CD4-positive, alpha-beta T cell treated with Interleukin-6 at 100 ng/mL for 8 hours (primary cell): ENCODE measurements around the gene SIX2.
"Not testable (repeated sequence)": the region's sequence is repeated elsewhere in the genome, so short reads cannot be mapped to it uniquely, and the experiment has no call there.

Experiments
- DNase-seq: peaks from one replicate; pipeline ENCODE4 v3.0.0-alpha.2; 2020; ENCODE audit warnings: mixed read lengths, low spot score

The SIX2 gene

DNA sequence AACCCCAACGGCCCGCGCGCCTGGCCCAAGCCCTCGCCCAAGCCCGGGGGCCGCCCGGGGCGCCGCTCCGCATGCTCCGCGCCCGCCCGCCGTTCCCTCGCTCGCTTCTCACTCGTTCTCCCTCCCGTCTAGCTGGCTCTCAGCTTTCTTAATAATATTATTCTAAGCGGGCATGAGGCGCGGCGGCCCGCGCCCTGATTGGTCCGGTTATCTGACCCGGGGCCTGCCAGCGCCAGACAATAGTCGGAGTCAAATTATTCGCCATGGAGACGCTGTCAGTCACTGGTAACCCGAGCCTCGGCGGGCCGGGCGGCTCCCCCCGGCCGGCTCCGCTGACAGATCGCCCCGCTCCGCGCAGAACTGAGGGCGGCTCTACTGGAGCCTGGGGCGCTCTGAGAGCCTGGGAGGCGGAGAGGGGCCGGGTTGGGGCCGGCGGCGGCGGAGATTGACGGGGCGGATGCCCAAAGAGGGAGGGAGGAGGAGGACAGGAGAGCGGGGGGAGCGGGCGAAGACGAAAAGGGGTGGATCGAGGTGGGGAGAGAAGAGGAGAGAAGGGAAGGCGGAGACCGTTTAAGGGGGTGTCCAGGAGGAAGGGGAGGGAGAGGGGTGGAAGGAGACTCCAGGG is at the start of gene SIX2:
SIX2 (minus strand) TSS at position 150 of the 625 bp plus-strand sequence. CDS start 342 bp downstream, outside the sequence.
- DNase-seq = no peak

DNA sequence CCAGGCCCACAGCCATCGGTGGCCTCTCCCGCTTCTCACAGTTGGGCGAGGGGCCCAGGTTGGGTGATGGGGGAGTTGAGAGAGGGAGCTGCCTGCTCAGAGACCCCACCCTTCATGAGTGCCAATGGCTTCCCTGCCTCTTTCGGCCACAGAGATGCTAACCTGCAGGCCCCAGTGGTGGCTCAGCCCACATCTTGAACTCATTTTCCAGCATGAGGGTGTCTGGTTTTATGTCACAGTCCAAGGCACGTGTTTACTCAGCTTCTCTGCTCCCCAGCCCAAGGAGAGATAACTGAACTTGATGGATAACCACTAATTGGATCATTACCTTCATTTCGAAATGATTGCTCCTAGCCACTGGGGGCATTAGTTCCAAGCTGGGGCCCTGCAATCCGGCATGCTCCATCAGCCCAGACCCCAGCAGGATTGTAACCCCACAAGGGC is 45.9 kb upstream of the SIX2 start:
- no peak for DNase-seq

DNA sequence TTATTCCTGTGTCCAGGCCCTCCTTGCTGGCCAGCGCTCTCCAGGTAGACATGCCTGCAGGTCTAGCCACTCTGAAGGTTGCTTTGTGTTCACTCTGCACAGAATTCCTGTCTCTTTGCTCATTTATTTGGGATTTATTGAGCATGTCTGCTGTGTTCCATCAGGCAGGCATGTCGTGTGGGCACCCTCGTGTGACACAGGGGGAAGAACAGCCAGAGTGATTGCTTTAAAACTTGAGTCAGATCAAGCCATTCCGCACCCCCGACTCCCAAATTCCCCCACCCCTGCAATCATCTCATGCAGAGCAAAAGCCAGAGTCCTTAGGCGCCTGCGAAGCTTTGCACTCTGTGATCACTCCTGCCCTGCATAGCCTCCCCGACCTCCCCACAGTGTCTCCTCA is 44.7 kb upstream of the SIX2 start:
- no peak for DNase-seq

DNA sequence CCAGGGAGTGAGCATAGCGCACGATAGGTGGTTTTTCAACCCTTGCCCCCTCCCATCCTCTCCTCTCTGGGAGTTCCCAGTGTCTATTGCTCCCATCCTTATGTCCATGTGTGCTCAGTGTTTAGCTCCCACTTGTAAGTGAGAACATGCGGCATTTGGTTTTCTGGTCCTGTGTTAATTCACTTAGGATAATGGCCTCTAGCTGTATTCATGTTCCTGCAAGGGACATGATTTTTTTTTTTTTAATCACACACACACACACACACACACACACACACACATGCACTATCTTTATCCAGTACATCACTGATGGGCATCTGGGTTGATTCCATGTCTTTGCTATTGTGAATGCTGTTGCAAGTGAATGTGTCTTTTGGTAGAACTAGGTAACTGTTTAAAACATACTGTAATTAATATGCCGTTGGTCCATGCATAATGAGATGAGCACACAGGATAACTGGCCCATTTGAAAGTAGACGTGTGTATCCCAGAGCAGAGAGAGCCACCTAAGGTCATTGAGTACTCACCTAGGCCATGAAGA is 43.2 kb upstream of the SIX2 start:
- no peak for DNase-seq

DNA sequence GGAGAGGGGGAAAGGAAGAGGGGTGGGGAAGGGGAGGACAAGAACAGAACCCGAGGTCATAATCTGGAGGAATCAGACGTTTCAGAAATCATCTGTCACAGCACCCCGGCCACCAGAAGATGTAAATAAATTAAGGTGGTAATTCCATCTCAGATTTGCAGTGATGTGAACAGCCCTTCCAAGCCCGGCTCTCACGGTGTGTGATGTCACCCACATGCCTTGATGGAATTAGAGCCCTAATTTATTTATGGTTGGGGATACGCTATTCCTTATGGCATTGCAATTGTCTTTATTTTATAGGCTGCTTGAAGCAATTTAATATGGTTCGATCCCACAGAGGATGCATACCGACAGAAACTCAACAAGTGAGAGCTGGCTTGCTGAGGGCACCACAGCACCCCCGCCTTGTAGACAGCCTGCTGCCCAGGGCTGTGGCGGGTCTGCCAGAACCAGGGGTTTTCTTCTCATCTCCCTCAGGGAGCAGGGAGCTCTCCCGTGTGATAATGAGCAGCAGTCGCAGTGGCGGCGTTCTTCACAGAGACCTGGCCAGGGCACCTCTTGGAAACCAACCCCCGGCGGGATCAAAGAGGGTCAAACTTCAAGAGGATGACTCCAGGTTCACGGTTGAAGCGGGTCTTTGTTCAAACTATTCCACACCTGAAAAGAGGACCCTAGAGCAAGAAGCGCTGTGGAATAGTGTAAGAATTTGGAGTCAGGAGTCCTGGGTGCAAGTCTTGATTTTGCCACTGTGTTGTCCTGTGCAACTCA is 40.5 kb upstream of the SIX2 start:
- no peak for DNase-seq

DNA sequence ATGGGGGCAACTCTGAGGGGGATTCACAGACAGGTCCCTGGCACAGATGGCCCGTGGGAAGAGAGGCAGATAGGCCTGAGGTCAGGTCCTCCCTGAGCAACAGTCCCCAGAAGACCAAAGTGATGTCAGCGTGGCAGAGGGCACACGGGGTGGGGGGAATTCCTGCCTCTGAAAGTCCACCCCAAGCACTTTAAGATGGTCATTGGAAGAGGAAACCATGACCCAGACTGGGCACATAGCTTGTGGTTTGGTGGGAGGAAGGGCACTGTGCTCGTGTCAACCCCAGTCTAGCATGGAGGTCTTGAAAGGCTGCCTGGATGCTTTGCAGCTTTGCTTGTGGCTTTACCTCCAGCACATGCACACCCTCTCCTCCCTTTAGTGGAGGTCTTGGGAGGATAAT is 38.0 kb upstream of the SIX2 start:
- no peak for DNase-seq

DNA sequence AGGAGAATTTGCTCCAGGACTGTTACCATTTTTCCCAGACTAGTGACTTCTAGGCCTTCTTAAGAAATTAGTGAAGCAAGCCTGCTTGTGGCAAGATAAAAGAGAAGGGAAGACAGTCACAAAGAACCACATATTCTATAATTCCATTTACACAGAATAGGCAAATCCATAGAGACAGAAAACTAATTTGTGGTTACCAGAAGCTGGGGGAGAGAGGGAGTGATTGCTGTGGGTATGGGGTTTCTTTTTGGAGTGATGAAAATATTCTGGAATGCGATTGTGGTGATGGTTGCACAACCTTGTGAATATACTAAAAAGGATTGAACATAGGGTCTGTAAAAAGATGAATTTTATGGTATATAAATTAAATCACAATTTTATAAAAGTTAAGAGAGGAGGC is 37.5 kb upstream of the SIX2 start:
- no peak for DNase-seq

DNA sequence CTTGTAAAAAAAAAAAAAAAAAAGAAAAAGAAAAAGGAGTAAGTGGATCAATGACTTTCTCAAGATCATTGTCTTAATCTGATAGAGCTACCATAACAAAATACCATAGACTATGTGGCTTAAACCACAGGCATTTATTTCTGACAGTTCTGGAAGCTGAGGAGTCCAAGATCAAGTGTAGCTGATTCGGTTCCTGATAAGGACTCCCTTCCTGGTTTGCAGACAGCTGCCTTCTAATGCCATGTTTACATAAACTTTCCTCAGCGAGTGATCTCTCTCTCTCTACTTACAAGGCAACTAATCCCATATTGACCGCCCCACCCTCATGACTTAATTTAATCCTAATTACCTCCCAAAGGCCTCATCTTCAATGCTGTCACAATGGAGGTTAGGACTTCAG is 36.5 kb upstream of the SIX2 start:
- DNase-seq = no peak

DNA sequence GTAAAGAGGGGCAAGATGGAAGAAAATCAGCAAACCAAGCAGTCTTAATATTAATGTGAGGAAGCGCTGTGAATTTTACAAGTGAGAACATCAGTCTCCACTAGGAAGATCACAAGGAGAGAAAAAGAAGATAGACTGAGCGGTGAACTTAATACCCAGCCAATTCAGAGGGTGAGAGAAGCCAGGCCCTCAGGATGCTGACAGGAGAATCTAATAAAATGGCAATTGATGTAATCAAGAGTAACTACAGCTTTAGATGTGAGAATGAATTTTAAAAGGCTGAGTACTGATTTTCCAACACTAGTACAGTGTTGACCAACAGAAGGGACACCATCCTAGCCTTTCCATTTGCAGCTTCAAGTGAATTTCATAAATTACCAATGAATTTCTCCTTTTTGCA is 35.7 kb upstream of the SIX2 start:
- no peak for DNase-seq

DNA sequence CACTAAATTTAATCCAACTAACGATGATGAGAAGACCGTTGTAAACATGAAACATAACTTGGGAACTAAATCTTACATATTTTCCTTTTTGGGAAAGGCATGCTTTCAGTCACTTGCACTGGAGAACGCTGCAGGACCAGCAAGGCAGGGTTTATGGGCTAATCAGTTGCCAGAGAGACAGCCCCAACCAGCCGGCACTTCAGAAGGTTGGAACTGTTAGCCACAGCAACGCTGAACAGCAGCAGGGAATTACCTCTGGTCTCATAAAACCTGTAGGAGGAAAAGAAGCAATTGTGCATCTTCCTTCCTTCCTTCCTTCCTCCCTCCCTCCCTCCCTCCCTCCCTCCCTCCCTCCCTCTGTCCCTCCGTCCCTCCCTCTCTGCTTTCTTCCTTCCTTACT is 33.9 kb upstream of the SIX2 start:
- DNase-seq = no peak

DNA sequence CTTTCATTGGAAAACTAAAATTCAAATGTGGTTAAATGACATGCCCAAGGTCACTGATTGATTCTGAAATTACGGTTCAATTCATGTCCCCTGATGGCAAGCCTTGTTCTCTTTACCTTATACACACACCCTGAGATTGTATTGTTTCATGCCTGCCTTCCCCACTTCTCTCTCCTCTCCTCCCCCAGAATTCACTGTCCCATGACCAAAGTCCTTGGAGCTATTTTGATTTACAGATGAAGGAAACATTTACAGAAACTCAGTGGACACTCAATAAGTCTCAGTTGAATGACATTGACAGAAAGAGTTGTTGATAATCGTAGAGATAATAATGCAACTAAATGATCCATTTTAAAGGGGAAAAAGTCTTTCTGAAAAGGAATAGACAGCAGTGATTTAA is 33.1 kb upstream of the SIX2 start:
- DNase-seq = no peak

DNA sequence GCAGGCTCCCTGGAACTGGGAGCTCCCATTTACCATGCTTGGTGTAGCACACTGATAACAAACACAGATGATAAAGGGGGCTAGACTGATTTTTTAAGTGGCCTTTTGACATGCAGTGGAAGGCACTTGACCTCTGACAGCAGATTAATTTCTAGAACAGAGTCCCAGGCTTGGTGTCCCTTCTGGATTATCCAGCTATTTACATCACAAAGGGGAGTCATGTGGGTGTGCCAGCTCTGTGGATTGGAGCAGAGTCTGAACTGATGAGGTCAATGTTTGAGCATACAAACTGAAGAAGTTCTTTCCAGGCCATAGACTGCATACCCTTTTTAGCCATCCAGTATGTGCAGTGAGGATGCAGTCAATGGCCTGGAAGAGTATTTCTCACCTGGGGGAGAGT is 31.5 kb upstream of the SIX2 start:
- DNase-seq = no peak

DNA sequence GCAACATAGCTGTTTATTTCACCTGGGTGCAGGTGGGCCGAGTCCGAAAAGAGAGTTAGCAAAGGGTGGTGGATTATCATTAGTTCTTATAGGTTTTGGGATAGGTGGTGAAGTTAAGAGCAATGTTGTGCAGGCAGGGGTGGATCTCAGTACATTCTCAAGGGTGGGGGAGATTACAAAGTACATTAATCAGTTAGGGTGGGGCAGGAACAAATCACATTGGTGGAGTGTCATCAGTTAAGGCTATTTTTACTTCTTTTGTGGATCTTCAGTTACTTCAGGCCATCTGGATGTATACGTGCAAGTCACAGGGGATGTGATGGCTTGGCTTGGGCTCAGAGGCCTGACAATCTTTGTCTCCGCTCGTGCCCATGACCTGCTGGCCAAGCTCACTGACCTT is 30.6 kb upstream of the SIX2 start:
- not testable (repeated sequence) for DNase-seq

DNA sequence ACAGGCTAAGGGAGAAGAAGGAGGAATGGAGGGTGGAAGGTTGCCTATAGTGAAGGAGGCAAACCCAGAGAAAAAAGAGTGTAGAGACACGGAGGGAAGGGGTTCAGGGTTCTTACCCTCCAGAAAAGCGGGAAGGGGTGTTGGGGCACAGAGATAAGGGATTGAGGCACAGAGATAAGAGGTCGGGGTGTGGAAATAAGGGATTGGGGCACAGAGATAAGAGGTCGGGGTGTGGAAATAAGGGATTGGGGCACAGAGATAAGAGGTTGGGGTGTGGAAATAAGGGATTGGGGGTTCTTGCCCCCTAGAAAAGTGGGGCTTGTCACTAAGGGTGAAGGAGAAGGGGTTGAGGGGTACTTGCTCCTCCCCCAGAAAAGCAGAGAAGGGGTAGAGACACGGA is 29.6 kb upstream of the SIX2 start:
- DNase-seq = not testable (repeated sequence)

DNA sequence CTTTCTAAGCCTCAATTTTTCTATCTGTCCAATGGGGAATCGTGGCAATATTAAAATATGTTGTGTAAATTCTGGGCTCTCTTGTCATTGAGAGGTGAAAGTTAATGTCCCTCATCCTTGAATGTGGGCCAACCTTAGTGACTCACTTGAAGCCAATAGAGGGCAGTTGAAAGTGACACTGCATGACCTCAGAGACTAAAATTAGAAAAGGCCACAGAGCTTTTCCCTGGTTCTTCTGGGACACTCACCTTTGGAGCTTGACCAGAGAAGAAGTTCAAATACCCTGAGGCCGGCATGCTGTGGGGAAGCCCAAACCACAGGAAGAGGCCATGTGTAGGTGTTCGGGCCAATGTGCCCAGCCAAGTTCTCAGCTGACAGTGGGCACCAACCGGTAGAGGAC is 24.1 kb upstream of the SIX2 start:
- no peak for DNase-seq

DNA sequence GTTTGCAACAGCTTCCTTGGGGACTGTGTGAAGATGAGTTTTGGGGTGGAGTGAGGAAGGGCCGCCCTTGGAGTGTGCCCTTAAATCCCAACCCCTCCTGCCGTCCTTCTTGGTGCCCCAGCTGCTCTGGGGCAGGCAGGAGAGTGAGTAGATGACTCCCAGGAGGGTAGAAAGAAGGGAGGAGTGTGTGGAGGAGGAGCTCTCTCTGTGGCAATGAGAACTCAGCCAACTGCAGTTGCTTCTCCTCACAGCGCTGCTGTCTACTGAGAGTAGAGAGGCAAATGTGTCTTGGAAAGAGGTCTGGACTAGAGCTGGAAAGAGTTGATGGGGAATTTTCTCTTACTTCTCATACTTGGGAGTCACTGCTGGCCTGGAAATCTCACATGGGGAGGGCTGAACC is 21.8 kb upstream of the SIX2 start:
- DNase-seq = no peak

DNA sequence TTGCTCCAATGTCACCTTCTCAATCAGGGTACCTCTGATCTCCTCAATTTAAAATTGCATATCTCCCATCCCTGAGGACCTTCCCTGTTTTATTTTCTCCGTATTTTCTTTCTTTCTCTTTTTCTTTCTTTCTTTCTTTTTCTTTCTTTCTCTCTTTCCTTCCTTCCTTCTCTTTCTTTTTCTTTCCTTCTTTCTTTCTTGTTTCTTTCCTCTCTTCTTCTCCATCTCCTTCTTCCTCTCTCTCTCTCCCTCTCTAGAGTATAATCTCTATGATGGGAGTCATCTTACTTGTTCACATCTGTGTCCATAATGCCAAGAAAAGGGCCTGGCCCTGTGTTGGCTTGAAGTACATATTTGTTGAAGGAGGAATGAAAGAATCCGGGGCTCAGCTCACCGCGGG is 21.3 kb upstream of the SIX2 start:
- DNase-seq = no peak

DNA sequence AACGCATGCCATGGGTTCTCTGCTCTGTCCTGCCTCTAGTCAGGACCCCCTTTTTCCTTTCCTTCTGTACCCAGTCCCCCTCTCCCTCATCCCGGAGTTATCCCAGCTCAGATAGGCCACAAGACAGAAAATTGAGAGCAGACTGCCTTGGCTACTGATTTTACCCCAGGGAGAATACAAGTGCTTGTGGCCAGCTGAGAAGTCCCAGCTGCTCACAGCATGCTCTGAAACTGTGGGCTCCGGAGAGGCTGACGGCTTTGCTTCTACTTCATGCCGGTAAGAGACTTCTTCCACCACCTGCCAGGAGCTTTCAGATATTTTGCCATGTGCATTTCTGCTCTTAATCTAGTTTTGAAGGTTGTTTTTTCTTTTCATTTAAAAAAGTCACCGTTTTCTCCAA is 20.0 kb upstream of the SIX2 start:
- DNase-seq = no peak

DNA sequence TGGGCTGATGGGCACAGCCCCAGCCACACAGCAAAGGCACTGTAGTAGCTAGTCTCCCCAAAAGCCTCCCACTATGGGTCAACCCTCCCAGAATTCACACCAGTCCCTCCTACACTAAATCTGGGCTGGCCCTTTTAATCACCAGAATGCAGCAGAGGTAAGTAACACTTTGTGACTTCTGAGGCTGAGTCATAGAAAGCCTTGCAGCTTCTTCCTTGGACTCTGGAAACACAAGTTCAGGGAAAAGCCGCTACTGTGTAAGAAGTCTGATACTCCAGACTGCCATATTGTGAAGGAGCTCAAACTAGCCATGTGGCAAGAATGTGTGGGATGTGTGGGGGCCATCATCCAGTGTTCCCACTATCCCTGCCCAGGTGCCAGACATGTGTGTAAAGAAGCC is 19.0 kb upstream of the SIX2 start:
- DNase-seq = no peak

DNA sequence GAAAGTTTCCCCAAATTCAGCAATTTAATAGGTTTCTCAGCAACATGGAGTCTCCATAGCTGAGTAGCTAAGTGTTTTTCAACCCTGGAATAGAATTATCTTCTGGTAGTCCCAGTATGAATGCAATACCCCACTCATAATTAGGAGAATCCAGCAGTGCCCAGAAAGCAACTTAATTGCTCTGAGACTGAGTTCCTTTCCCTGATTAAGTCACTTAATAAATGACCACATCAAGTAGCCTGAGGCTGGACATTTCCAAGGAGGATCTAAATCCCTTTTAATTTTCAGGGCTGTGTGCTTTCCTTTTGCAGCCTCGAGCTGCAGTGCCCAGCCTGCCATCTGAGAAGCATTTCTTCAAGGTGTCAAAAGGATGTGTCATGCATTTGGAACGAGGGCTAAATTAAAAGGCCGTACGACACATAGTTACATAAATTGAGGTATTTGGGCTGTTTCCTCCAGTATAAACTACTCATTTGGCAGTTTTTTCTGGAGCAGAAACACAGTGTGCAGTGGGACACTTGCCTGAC is 17.7 kb upstream of the SIX2 start:
- DNase-seq = no peak

DNA sequence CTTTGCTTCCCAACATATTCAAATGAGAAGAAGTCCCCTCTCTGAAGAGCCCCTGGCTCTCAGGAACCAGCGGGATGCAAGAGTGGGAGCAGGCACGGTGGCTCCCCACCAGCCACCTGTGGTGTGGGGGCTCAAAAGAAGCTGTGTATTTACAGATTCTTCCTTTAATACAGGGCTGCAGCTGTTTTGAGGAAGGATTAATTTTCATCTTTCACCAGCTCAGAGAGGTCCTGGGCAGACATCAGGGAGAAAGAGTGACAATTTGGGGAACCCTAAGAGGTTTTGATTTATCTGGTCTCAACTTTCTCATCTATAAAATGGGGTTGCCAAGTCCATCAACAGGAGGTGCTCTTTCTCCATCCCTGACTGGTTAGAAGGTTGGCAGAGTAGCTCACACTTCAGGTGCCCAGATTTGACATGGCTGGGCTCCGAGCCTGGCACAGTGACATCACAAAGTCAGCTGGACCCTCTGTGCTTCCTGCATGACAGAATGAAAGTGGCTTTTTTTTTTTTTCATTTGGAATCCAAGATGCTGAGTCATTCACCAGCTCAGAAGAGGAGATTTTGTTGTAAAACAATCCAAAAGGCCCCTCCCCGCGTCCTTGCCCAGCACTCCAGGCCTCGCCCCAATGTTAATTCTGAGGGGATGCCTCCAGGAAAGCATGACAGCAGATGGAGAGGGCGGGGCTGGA is 15.5 kb upstream of the SIX2 start:
- DNase-seq = no peak

DNA sequence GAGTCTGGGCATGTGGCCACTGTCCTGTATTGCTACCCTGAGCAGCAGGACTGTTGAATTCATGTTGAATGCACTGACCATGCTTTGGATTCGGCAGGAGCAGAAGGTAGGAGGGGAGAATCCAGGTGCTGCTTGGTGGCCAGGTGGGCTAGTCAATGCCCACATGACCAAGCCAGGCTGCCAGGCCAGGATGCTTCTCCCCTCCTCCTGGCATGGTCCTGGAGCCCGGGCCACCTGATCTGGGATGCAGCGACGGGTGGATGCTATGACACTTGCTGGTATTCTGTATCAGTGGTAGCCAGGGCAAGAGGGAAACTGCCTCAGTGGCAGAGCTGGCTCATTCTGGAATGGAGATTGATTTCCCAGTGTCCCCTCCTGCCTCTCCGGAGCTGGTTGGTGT is 14.8 kb upstream of the SIX2 start:
- no peak for DNase-seq

DNA sequence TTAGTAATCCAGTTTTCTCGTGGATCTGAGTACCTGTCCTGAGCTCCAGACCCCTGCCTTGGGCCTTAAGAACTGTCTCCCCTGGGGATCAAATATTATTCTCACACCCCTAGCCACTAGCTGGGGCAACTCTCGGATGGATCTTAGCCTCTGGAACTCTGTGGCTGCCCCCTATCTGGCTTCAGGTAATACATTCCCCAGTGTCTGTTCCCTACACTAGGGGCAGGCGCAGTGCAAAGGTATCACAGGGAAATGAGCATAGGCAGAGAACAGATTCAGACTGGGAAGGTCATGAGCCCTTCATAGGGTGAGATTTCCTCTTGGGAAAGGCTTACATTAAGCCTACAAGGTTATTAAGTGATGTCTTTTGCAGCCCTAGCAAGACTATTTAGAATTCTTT is 11.2 kb upstream of the SIX2 start:
- no peak for DNase-seq
